Lower leg skin (tissue), 3 donors: ENCODE data around the gene PDXP.
"Not testable (repeated sequence)": the region's sequence is repeated elsewhere in the genome, so short reads cannot be mapped to it uniquely, and the experiment has no call there.

Experiments used
- CTCF ChIP-seq, 3 donors: fragments of 450-650 bp; IDR thresholded peaks; one replicate each; pipeline ENCODE4 v1.5.1; 2016; ENCODE audit warnings: antibody characterized with exemption in 3 of 3, mild to moderate bottlenecking in 3 of 3, moderate library complexity in 2 of 3
- POLR2A ChIP-seq, 2 donors: fragments of 450-650 bp; IDR thresholded peaks; one replicate each; pipeline ENCODE4 v1.6.1; 2016 to 2017; ENCODE audit warnings: antibody characterized with exemption in 2 of 2, mild to moderate bottlenecking in 1 of 2, moderate library complexity in 1 of 2

- TF ChIP-seq CTCF, POLR2A (IDR thresholded peaks at IDR 0.05): not testable (repeated sequence)
Measured at GRCh38 chr22:37656583-37656982, 1.9 kb upstream of the PDXP start.
